Activated naive CD4-positive, alpha-beta T cell treated with anti-CD3 and anti-CD28 coated beads, Interleukin-2, amount 10 ng/mL, durations not matched to agents 7 days and 5 days (primary cell): ENCODE results near the gene SORCS2.

ENCODE experiments used
- CTCF ChIA-PET: fragments of 350-600 bp; sonication (Branson Sonifier 250); formaldehyde crosslinking; loops from one replicate; lab custom pipeline; 2021; ENCODE audit warnings: antibody characterized with exemption; lab: Charles Lee
- DNase-seq: peaks from one replicate; pipeline ENCODE4 v3.0.0-alpha.2; 2020
- H3K27ac Mint-ChIP-seq: one replicate; pipeline ENCODE4 v1.8.0; 2021; ENCODE audit warnings: mild to moderate bottlenecking, moderate library complexity, mixed read lengths
- H3K27me3 Mint-ChIP-seq: one replicate; pipeline ENCODE4 v1.8.0; 2021; ENCODE audit warnings: mild to moderate bottlenecking, mixed read lengths
- H3K36me3 Mint-ChIP-seq: one replicate; pipeline ENCODE4 v1.8.0; 2021; ENCODE audit warnings: mixed read lengths
- H3K4me1 Mint-ChIP-seq: one replicate; pipeline ENCODE4 v1.8.0; 2021; ENCODE audit warnings: mixed read lengths
- H3K4me3 Mint-ChIP-seq: one replicate; pipeline ENCODE4 v1.8.0; 2021; ENCODE audit warnings: mild to moderate bottlenecking, moderate library complexity, mixed read lengths
- H3K9me3 Mint-ChIP-seq: one replicate; pipeline ENCODE4 v1.8.0; 2021; ENCODE audit warnings: mixed read lengths

Gene SORCS2

GRCh38 chr4:7647186-7647585 is 454.8 kb downstream of the SORCS2 start:
- CTCF ChIA-PET: interaction anchor here (1.2 kb wide), 1 partner anchor 8 kb away, joined by 3 read pairs; no protein-coding TSS in a partner anchor
- peaks cover 32% of the 10 kb centered on the region for H3K4me1 Mint-ChIP-seq
- H3K4me3 Mint-ChIP-seq: no peak overlapping the region
- no peak overlapping the region for H3K27ac Mint-ChIP-seq
- DNase-seq: no peak
- H3K9me3 Mint-ChIP-seq: no peaks in the 10 kb centered on the region
- H3K36me3 Mint-ChIP-seq: no peaks in the 10 kb centered on the region
- no peaks in the 10 kb centered on the region for H3K27me3 Mint-ChIP-seq

- H3K27ac Mint-ChIP-seq: no peak overlapping the region
- no peaks in the 10 kb centered on the region for H3K36me3 Mint-ChIP-seq
- no peaks in the 10 kb centered on the region for H3K9me3 Mint-ChIP-seq
- DNase-seq: no peak
- H3K27me3 Mint-ChIP-seq: no peaks in the 10 kb centered on the region
- no peak overlapping the region for H3K4me3 Mint-ChIP-seq
- peaks cover 35% of the 10 kb centered on the region for H3K4me1 Mint-ChIP-seq
- CTCF ChIA-PET: no interaction called here
Measured at GRCh38 chr4:7647600-7648543, 455.5 kb downstream of the SORCS2 start.

- Mint-ChIP-seq H3K4me3 (no peak overlapping the region), H3K27me3 (no peaks in the 10 kb centered on the region), H3K4me1 (peaks cover 35% of the 10 kb centered on the region), H3K27ac (no peak overlapping the region), H3K36me3 (no peaks in the 10 kb centered on the region), H3K9me3 (no peaks in the 10 kb centered on the region)
- CTCF ChIA-PET: no interaction called here
- no peak for DNase-seq
Measured at GRCh38 chr4:7648544-7649395, 456.4 kb downstream of the SORCS2 start.

DNA sequence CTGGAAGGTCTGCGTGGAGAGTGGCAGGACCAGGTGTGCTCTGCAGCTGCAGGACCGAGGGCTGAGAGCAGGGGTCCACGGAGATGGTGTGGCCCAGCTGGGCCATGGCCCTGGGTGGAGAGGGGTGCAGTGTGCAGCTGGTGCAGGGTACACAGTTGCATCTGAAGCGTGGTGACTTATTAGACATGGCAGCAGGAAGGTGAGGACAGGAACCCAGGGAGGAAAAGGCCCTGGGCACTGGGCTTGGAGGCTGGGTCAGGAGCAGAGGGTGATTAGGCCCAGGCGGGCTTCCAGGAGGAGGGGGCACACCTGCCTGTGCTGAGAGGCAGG is 457.0 kb downstream of the SORCS2 start:
- peaks cover 35% of the 10 kb centered on the region for H3K4me1 Mint-ChIP-seq

GRCh38 chr4:7649741-7650531 is 457.6 kb downstream of the SORCS2 start:
- Mint-ChIP-seq H3K27ac (peak overlapping the region; percentile 73), H3K36me3 (no peaks in the 10 kb centered on the region), H3K27me3 (peaks cover 4% of the 10 kb centered on the region), H3K4me3 (no peak overlapping the region), H3K4me1 (peaks cover 35% of the 10 kb centered on the region), H3K9me3 (no peaks in the 10 kb centered on the region)
- CTCF ChIA-PET: interaction anchor here (1.5 kb wide), 1 partner anchor 11 kb away, joined by 4 read pairs; no protein-coding TSS in a partner anchor
- DNase-seq: peak; percentile 64

More for the DNA sequence above, 457.0 kb downstream of the SORCS2 start:
- Mint-ChIP-seq H3K27ac (peak overlapping the region; percentile 73), H3K27me3 (no peaks in the 10 kb centered on the region), H3K4me3 (no peak overlapping the region), H3K9me3 (no peaks in the 10 kb centered on the region), H3K36me3 (no peaks in the 10 kb centered on the region)
- no peak for DNase-seq
- CTCF ChIA-PET: no interaction called here

GRCh38 chr4:7650606-7651385 is 458.5 kb downstream of the SORCS2 start:
- Mint-ChIP-seq H3K27me3 (peaks cover 12% of the 10 kb centered on the region), H3K9me3 (no peaks in the 10 kb centered on the region), H3K27ac (peak overlapping the region; percentile 21), H3K36me3 (no peaks in the 10 kb centered on the region), H3K4me3 (no peak overlapping the region), H3K4me1 (peaks cover 35% of the 10 kb centered on the region)
- CTCF ChIA-PET: interaction anchor here (0.6 to 1.5 kb wide), 2 partner anchors 10 to 151 kb away, joined by 3 to 4 read pairs; no protein-coding TSS in a partner anchor
- no peak for DNase-seq

DNA sequence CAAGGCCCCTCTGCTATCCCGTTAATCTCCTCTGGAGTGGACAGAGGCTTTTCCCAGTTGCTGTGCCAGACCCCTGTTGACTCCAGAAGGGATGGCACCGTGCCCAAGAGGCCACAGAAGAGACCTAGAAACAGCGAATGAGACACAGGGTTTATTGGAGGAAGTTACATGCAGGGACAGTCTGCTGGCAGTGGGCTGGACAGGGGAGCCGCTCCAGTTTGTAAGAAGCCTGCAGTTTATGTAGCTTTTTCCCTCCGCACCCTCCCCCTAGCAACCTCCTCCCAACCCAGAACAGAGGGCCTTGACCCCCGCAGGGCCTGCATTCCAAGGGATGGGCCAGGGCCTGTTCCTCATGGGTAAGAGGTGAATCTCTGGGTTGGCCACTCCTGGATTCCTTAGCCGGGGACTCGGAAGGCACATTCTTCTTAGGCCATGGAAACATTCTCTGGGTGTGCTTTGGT is 459.2 kb downstream of the SORCS2 start:
- DNase-seq: no peak
- Mint-ChIP-seq H3K4me3 (no peak overlapping the region), H3K9me3 (no peaks in the 10 kb centered on the region), H3K27ac (no peak overlapping the region), H3K36me3 (no peaks in the 10 kb centered on the region), H3K4me1 (peaks cover 33% of the 10 kb centered on the region), H3K27me3 (peaks cover 12% of the 10 kb centered on the region)
- CTCF ChIA-PET: interaction anchor here (1.5 kb wide), 1 partner anchor 10 kb away, joined by 4 read pairs; no protein-coding TSS in a partner anchor

DNA sequence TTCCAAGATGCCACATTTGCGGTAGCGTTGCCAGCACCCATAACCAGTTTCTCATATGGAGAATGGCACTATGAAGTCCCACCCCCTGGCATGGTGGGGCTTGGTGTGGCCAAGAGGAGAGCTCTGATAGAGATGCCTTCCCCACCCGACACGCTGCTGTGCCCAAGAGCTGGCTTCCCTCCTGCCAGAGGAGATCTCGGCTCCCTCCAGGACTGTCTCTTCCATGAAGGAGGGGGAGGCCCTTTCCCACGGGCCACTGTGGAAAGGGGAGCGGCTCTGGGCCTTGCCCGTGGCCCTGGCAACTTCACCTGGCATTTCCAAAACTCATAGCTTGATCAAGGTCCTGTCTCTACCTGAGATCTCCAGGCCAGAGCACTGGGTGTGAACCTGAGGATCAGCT is 459.7 kb downstream of the SORCS2 start:
- no peak for DNase-seq
- Mint-ChIP-seq H3K4me3 (no peak overlapping the region), H3K27me3 (peaks cover 12% of the 10 kb centered on the region), H3K27ac (no peak overlapping the region), H3K36me3 (no peaks in the 10 kb centered on the region), H3K9me3 (no peaks in the 10 kb centered on the region), H3K4me1 (peaks cover 33% of the 10 kb centered on the region)
- CTCF ChIA-PET: no interaction called here

- CTCF ChIA-PET: no interaction called here
- no peak for DNase-seq
- Mint-ChIP-seq H3K27me3 (peaks cover 12% of the 10 kb centered on the region), H3K4me1 (peaks cover 33% of the 10 kb centered on the region), H3K36me3 (no peaks in the 10 kb centered on the region), H3K4me3 (no peak overlapping the region), H3K9me3 (no peaks in the 10 kb centered on the region), H3K27ac (no peak overlapping the region)
Measured at GRCh38 chr4:7652451-7652881, 460.1 kb downstream of the SORCS2 start.

GRCh38 chr4:7652906-7653305 is 460.6 kb downstream of the SORCS2 start:
- Mint-ChIP-seq H3K27me3 (peaks cover 12% of the 10 kb centered on the region), H3K4me1 (peaks cover 33% of the 10 kb centered on the region), H3K36me3 (no peaks in the 10 kb centered on the region), H3K27ac (no peak overlapping the region), H3K9me3 (no peaks in the 10 kb centered on the region), H3K4me3 (no peak overlapping the region)
- DNase-seq: no peak
- CTCF ChIA-PET: no interaction called here

DNA sequence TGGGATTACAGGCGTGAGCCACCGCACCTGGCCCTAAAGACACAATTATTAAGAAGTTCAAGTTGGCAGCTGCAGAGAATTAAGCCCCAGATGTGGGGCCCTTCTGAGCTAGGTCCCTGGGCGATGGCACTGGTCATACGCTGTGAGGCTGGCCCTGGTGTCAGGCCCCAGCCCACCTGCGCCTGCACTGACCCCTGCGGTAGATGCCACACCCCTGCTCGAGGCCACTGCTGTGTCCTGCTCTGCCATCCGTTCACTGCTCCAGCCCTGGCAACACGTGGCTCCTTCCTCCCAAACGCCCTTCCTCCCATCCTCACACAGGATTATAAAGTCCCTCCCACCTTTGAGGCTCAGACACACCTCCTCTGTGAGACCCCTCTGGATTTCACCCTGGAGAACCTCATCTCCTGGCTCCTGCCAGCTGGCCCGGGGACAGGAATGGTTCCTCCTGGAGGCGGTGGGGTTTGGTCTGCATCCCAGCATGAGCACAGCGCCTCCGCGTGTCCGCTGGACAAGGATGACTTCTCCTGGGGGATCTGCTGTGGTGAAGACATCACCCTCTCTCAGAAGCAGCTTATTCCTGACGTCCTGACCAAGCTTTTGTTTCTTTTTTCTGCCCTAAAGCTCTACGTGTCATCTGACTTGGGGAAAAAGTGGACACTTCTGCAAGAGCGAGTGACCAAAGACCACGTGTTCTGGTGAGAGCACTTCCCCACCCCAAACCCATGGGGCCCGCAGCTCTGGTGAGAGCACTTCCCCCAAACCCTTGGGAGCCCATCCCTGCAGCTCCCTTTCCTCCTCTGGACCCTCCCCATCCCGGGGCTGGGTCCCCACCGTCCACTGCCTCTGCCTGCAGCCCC is 461.4 kb downstream of the SORCS2 start:
- DNase-seq: no peak
- peaks cover 30% of the 10 kb centered on the region for H3K4me1 Mint-ChIP-seq
- no peak overlapping the region for H3K27ac Mint-ChIP-seq
- H3K9me3 Mint-ChIP-seq: no peaks in the 10 kb centered on the region
- H3K4me3 Mint-ChIP-seq: no peak overlapping the region
- peaks cover 12% of the 10 kb centered on the region for H3K27me3 Mint-ChIP-seq
- H3K36me3 Mint-ChIP-seq: no peaks in the 10 kb centered on the region
- CTCF ChIA-PET: no interaction called here
